ENCODE measurements around the gene DGKH. TPM values are rescaled to one million over a fixed set of nuclear protein-coding genes. Genes with fewer than 3 reads are reported as not detected.
A peak's percentile ranks its signal among the peaks of the same experiment; 100 is the strongest.

DGKH gene
- total and polyA plus RNA-seq, 2 of the 13 experiments (the other 11 are each of a cell fraction or from before 2014, with no cell fraction given) = 0.01 to 0.13 TPM

- in situ Hi-C loops (cut with HindIII; ENCODE audit: extremely low pct_ligation_motif_present, low pct_unique_long_range_greater_than_20kb) = no loop called here
- TF ChIP-seq MAFF (IDR thresholded peaks at IDR 0.05; ENCODE audit: low read depth, low read length) = peak; percentile 38; the same call in 1 of the 2 replicates
- no peak for TF ChIP-seq ZNF451 (CRISPR knock-in tag; IDR thresholded peaks at IDR 0.05)
- no peak for TF ChIP-seq TMF1 (CRISPR knock-in tag; IDR thresholded peaks at IDR 0.05; ENCODE audit: low read depth)
- TF ChIP-seq TSC22D2 (CRISPR knock-in tag; IDR thresholded peaks at IDR 0.05; ENCODE audit: borderline replicate concordance) = no peak
- peak in 1 of 2 experiments; percentile 63; a peak in 3 of 4 replicates for TF ChIP-seq MAFK (conservative IDR thresholded peaks at IDR 0.05 in 1 of 2, IDR thresholded peaks at IDR 0.05 in 1 of 2; ENCODE audit: low read length in 2 of 2)
- no peak for TF ChIP-seq MIXL1 (CRISPR knock-in tag; IDR thresholded peaks at IDR 0.05)
- TF ChIP-seq ZSCAN31 (CRISPR knock-in tag; IDR thresholded peaks at IDR 0.05; ENCODE audit: low read depth) = no peak
- no peak for TF ChIP-seq HES4 (CRISPR knock-in tag; IDR thresholded peaks at IDR 0.05; ENCODE audit: borderline replicate concordance)
- TF ChIP-seq ZNF672 (CRISPR knock-in tag; IDR thresholded peaks at IDR 0.05) = no peak
Observed at GRCh38 chr13:42219876-42220275, 171.4 kb downstream of the DGKH start.

DNA sequence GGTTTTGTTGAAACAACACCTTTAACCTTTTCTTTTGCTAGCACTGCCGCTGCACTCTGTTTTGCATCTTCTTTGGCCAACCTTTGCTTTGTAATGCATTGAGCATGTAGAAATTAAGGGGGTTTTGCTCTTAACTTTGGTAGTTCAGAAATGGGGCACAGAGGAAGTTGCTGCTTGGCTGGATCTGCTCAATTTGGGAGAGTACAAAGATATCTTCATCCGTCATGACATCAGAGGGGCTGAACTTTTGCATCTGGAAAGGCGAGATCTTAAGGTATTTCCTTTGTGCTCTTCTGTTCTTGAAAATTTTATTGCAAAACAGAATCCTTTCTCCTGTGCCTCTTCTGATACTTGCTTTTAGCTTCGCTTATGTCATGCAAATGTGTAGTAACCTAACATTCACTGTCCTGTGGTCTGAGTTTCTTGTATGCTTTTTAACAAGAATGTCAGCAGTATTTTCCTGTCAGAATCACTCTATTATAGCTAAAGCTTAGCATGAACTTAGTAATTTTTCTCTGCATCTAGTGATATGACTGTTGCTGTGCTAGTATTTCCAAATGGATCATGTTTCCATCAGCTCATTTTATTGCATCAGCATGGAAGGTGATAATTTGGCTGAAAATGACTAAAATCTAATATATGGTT, 172.8 kb downstream of the DGKH start:
- Histone ChIP-seq H3K4me2 (ENCODE audit: low read depth, low read length) (no peak overlapping the region), H3K36me3 (replicated peaks in 1 of 2; ENCODE audit: control insufficient read depth in 1 of 2, insufficient read depth in 2 of 2, low read length in 2 of 2) (no peaks in the 10 kb centered on the region), H3K4me1 (ENCODE audit: insufficient read depth, low read length) (no peaks in the 10 kb centered on the region), H3K27me3 (ENCODE audit: control insufficient read depth in 1 of 2, insufficient read depth in 2 of 2, low read length in 2 of 2) (no peaks in the 10 kb centered on the region), H3K79me2 (ENCODE audit: insufficient read depth, low read length) (no peaks in the 10 kb centered on the region), H3K9ac (ENCODE audit: insufficient read depth, low read depth, low read length) (no peak overlapping the region), H4K20me1 (ENCODE audit: insufficient read depth, low read length) (no peaks in the 10 kb centered on the region), H3K27ac (ENCODE audit: extremely low read length, insufficient read depth, low read length) (no peak overlapping the region), H3K4me3 (replicated peaks in 1 of 3; ENCODE audit: insufficient read depth in 1 of 3, low read depth in 2 of 3, low read length in 3 of 3) (no peak overlapping the region), H3K9me3 (ENCODE audit: low read length) (no peaks in the 10 kb centered on the region), H2AFZ (ENCODE audit: low read length) (no peak overlapping the region)
- BruUV-seq (replicated peaks) = no TSS peak
- ChIA-PET POLR2A (no interaction called here), CTCF (ENCODE audit: low intra/inter-chr PET ratio, low total read pairs) (no interaction called here)
- in situ Hi-C loops (cut with HindIII; ENCODE audit: extremely low pct_ligation_motif_present, low pct_unique_long_range_greater_than_20kb) (no loop called here), intact Hi-C loops (cut with micrococcal nuclease; ENCODE audit: unreplicated experiment) (no loop called here)
- no peak for DNase-seq (ENCODE audit: low spot score)
- no peak for FAIRE-seq
- WGBS (ENCODE audit: low lambda C conversion rate) = 53% methylated on average over 4 of the region's 4 CpGs
- ATAC-seq = no peak
- TF ChIP-seq ZBTB1 (CRISPR knock-in tag; IDR thresholded peaks at IDR 0.05; ENCODE audit: borderline replicate concordance) (no peak), ZNF282 (IDR thresholded peaks at IDR 0.05; ENCODE audit: partially characterized antibody) (no peak), ZNF3 (CRISPR knock-in tag; IDR thresholded peaks at IDR 0.05) (no peak), NPAS2 (CRISPR knock-in tag; IDR thresholded peaks at IDR 0.05; ENCODE audit: borderline replicate concordance) (no peak), MED13 (CRISPR knock-in tag; IDR thresholded peaks at IDR 0.05) (no peak)
- TF ChIP-seq, protein P1, sequence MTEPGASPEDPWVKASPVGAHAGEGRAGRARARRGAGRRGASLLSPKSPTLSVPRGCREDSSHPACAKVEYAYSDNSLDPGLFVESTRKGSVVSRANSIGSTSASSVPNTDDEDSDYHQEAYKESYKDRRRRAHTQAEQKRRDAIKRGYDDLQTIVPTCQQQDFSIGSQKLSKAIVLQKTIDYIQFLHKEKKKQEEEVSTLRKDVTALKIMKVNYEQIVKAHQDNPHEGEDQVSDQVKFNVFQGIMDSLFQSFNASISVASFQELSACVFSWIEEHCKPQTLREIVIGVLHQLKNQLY (CRISPR knock-in tag; IDR thresholded peaks at IDR 0.05) = no peak
- TF ChIP-seq, protein P2, sequence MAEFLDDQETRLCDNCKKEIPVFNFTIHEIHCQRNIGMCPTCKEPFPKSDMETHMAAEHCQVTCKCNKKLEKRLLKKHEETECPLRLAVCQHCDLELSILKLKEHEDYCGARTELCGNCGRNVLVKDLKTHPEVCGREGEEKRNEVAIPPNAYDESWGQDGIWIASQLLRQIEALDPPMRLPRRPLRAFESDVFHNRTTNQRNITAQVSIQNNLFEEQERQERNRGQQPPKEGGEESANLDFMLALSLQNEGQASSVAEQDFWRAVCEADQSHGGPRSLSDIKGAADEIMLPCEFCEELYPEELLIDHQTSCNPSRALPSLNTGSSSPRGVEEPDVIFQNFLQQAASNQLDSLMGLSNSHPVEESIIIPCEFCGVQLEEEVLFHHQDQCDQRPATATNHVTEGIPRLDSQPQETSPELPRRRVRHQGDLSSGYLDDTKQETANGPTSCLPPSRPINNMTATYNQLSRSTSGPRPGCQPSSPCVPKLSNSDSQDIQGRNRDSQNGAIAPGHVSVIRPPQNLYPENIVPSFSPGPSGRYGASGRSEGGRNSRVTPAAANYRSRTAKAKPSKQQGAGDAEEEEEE (CRISPR knock-in tag; IDR thresholded peaks at IDR 0.05; ENCODE audit: borderline replicate concordance) = no peak
- TF ChIP-seq, protein P3, sequence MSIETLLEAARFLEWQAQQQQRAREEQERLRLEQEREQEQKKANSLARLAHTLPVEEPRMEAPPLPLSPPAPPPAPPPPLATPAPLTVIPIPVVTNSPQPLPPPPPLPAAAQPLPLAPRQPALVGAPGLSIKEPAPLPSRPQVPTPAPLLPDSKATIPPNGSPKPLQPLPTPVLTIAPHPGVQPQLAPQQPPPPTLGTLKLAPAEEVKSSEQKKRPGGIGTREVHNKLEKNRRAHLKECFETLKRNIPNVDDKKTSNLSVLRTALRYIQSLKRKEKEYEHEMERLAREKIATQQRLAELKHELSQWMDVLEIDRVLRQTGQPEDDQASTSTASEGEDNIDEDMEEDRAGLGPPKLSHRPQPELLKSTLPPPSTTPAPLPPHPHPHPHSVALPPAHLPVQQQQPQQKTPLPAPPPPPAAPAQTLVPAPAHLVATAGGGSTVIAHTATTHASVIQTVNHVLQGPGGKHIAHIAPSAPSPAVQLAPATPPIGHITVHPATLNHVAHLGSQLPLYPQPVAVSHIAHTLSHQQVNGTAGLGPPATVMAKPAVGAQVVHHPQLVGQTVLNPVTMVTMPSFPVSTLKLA (IDR thresholded peaks at IDR 0.05) = no peak

More at GRCh38 chr13:42219876-42220275, 171.4 kb downstream of the DGKH start:
- Histone ChIP-seq H3K79me2 (ENCODE audit: insufficient read depth, low read length) (no peaks in the 10 kb centered on the region), H3K4me1 (ENCODE audit: insufficient read depth, low read length) (no peaks in the 10 kb centered on the region), H3K9ac (ENCODE audit: insufficient read depth, low read depth, low read length) (no peak overlapping the region), H3K27ac (ENCODE audit: extremely low read length, insufficient read depth, low read length) (no peak overlapping the region), H2AFZ (ENCODE audit: low read length) (no peak overlapping the region), H3K36me3 (replicated peaks in 1 of 2; ENCODE audit: control insufficient read depth in 1 of 2, insufficient read depth in 2 of 2, low read length in 2 of 2) (no peaks in the 10 kb centered on the region), H3K9me3 (ENCODE audit: low read length) (no peaks in the 10 kb centered on the region), H3K27me3 (ENCODE audit: control insufficient read depth in 1 of 2, insufficient read depth in 2 of 2, low read length in 2 of 2) (no peaks in the 10 kb centered on the region), H4K20me1 (ENCODE audit: insufficient read depth, low read length) (no peaks in the 10 kb centered on the region), H3K4me3 (replicated peaks in 1 of 3; ENCODE audit: insufficient read depth in 1 of 3, low read depth in 2 of 3, low read length in 3 of 3) (no peak overlapping the region), H3K4me2 (ENCODE audit: low read depth, low read length) (no peak overlapping the region)
- 2% methylated on average over 1 of the region's 1 CpG for WGBS (ENCODE audit: low lambda C conversion rate)
- no peak for DNase-seq (ENCODE audit: low spot score)
- ChIA-PET POLR2A (no interaction called here), CTCF (ENCODE audit: low intra/inter-chr PET ratio, low total read pairs) (no interaction called here)
- no peak for ATAC-seq
- intact Hi-C loops (cut with micrococcal nuclease; ENCODE audit: unreplicated experiment) = no loop called here
- FAIRE-seq = no peak
- BruUV-seq (replicated peaks) = no TSS peak
